H1 (cell line): ENCODE data around the gene RPS27A. TPM values are rescaled to one million over a fixed set of nuclear protein-coding genes. Genes with fewer than 3 reads are reported as not detected.

Experiments used
- CTCF ChIA-PET: fragments of 300-600 bp; sonication (Branson Sonifier 250); formaldehyde crosslinking; loops from one replicate; lab custom pipeline; 2021; ENCODE audit not compliant: partially characterized antibody; lab: Charles Lee
- POLR2A ChIA-PET: fragments of 300-600 bp; sonication (Branson Sonifier 250); formaldehyde crosslinking; loops from one replicate; lab custom pipeline; 2021; ENCODE audit warnings: inconsistent platforms; ENCODE audit not compliant: partially characterized antibody; lab: Charles Lee
- DNase-seq, 2 experiments: peaks; one replicate each; pipeline versions ENCODE4 v3.0.0 to v3.0.0-alpha.2; 2010 to 2022; ENCODE audit warnings: low spot score in 2 of 2, low read depth in 1 of 2, mixed read lengths in 1 of 2
- FAIRE-seq: peaks from 2 replicates; lab custom pipeline; 2011; peaks lifted over from hg19 to GRCh38; lab: Jason Lieb, UNC
- H2AFZ ChIP-seq: 2 replicates; pipeline ENCODE4 v1.8.1; 2012; ENCODE audit warnings: low read length, inconsistent platforms
- H2AK5ac ChIP-seq: 2 replicates; pipeline ENCODE4 v1.6.1; 2013; ENCODE audit warnings: low read depth, low read length
- H2BK120ac ChIP-seq: replicated peaks from 2 replicates; pipeline ENCODE3; 2013; ENCODE audit warnings: low read depth, low read length, inconsistent platforms
- H2BK12ac ChIP-seq: 2 replicates; pipeline ENCODE4 v1.6.1; 2013; ENCODE audit warnings: low read depth, low read length
- H2BK15ac ChIP-seq: 2 replicates; pipeline ENCODE4 v1.6.1; 2013; ENCODE audit warnings: low read length
- H2BK20ac ChIP-seq: 2 replicates; pipeline ENCODE4 v1.6.1; 2013; ENCODE audit warnings: low read length
- H2BK5ac ChIP-seq: 2 replicates; pipeline ENCODE4 v1.6.1; 2013; ENCODE audit warnings: low read depth, low read length
- H3K14ac ChIP-seq: 2 replicates; pipeline ENCODE4 v1.6.1; 2013; ENCODE audit warnings: inconsistent platforms; ENCODE audit not compliant: insufficient read length
- H3K18ac ChIP-seq: 2 replicates; pipeline ENCODE4 v1.6.1; 2013; ENCODE audit warnings: low read length; ENCODE audit errors: extremely low read depth
- H3K23ac ChIP-seq: 2 replicates; pipeline ENCODE4 v1.6.1; 2013; ENCODE audit warnings: inconsistent platforms; ENCODE audit not compliant: insufficient read length
- H3K23me2 ChIP-seq: 2 replicates; pipeline ENCODE4 v1.6.1; 2013; ENCODE audit warnings: low read depth, low read length
- H3K27ac ChIP-seq: 2 replicates; pipeline ENCODE4 v1.6.1; 2011; ENCODE audit warnings: low read depth, low read length, inconsistent platforms
- H3K27me3 ChIP-seq, 4 experiments: replicated peaks in 1 of 4; 1 replicate in 1 of 4; 2 replicates in 3 of 4; pipeline versions ENCODE4 v1.6.1 to v1.8.1; 2011 to 2013; ENCODE audit warnings: low read length in 3 of 4, mild to moderate bottlenecking in 3 of 4, inconsistent platforms in 2 of 4, mixed read lengths in 2 of 4, moderate library complexity in 1 of 4; ENCODE audit not compliant: control insufficient read depth in 3 of 4, insufficient read depth in 3 of 4; ENCODE audit errors: extremely low read depth in 1 of 4
- H3K36me3 ChIP-seq, 4 experiments: 2 replicates each; pipeline versions ENCODE4 v1.6.1 to v1.8.1; 2011 to 2013; ENCODE audit warnings: mild to moderate bottlenecking in 4 of 4, low read length in 3 of 4, moderate library complexity in 2 of 4, control low read depth in 1 of 4, inconsistent platforms in 1 of 4; ENCODE audit not compliant: insufficient read depth in 4 of 4, control insufficient read depth in 2 of 4
- H3K4ac ChIP-seq: replicated peaks from 2 replicates; pipeline ENCODE3; 2013; ENCODE audit warnings: low read length, low read depth, mixed read lengths, inconsistent platforms; ENCODE audit not compliant: insufficient read length
- H3K4me1 ChIP-seq, 4 experiments: replicated peaks in 1 of 4; 1 replicate in 1 of 4; 2 replicates in 3 of 4; pipeline versions ENCODE4 v1.6.1 to v1.8.1; 2011 to 2013; ENCODE audit warnings: low read length in 3 of 4, inconsistent platforms in 2 of 4, mixed read lengths in 1 of 4; ENCODE audit not compliant: insufficient read depth in 4 of 4, control insufficient read depth in 3 of 4
- H3K4me2 ChIP-seq, 2 experiments: 2 replicates each; pipeline versions ENCODE4 v1.6.1 to v1.8.1; 2011 to 2013; ENCODE audit warnings: low read depth in 2 of 2, low read length in 2 of 2, control low read depth in 1 of 2, inconsistent platforms in 1 of 2, mild to moderate bottlenecking in 1 of 2; ENCODE audit not compliant: insufficient read depth in 1 of 2
- H3K4me3 ChIP-seq, 4 experiments: fragments of 200-600, 300-600 bp in 1 of 4; sonication (generic), shearing (Covaris generic), sonication (Bioruptor Twin) in 1 of 4; 2 replicates each; pipeline versions ENCODE4 v1.5.1 to v1.8.1; 2011 to 2016; ENCODE audit warnings: low read length in 4 of 4, low read depth in 3 of 4, control low read depth in 2 of 4, inconsistent platforms in 2 of 4, mild to moderate bottlenecking in 2 of 4, mixed read lengths in 1 of 4, moderate library complexity in 1 of 4; ENCODE audit not compliant: insufficient read depth in 2 of 4; ENCODE audit errors: extremely low read depth in 1 of 4
- H3K56ac ChIP-seq: replicated peaks from 2 replicates; pipeline ENCODE3; 2013; ENCODE audit warnings: low read depth, mild to moderate bottlenecking, mixed read lengths, low read length, inconsistent platforms; ENCODE audit not compliant: insufficient read length
- H3K79me1 ChIP-seq: 2 replicates; pipeline ENCODE4 v1.6.1; 2013; ENCODE audit warnings: low read depth, low read length, control low read depth
- H3K79me2 ChIP-seq, 2 experiments: 2 replicates each; pipeline versions ENCODE4 v1.6.1 to v1.8.1; 2012 to 2013; ENCODE audit warnings: low read length in 2 of 2, mild to moderate bottlenecking in 2 of 2, inconsistent platforms in 1 of 2; ENCODE audit not compliant: insufficient read depth in 2 of 2, control insufficient read depth in 1 of 2
- H3K9ac ChIP-seq, 4 experiments: replicated peaks in 1 of 4; 1 replicate in 1 of 4; 2 replicates in 3 of 4; pipeline versions ENCODE4 v1.6.1 to v1.8.1; 2011 to 2013; ENCODE audit warnings: low read depth in 3 of 4, low read length in 3 of 4, control low read depth in 2 of 4, mild to moderate bottlenecking in 2 of 4, moderate library complexity in 2 of 4, inconsistent platforms in 1 of 4; ENCODE audit errors: extremely low read depth in 1 of 4
- H3K9me3 ChIP-seq, 2 experiments: 2 replicates each; pipeline versions ENCODE4 v1.6.1 to v1.8.1; 2012 to 2013; ENCODE audit warnings: mild to moderate bottlenecking in 2 of 2, moderate library complexity in 2 of 2, control low read depth in 1 of 2, inconsistent platforms in 1 of 2, low read depth in 1 of 2, low read length in 1 of 2, mixed read lengths in 1 of 2; ENCODE audit not compliant: insufficient read depth in 2 of 2
- H4K20me1 ChIP-seq, 2 experiments: replicated peaks in 1 of 2; 2 replicates each; pipeline versions ENCODE3 to v1.8.1; 2011 to 2013; ENCODE audit warnings: inconsistent platforms in 2 of 2, low read length in 2 of 2, mild to moderate bottlenecking in 1 of 2; ENCODE audit not compliant: insufficient read depth in 2 of 2, control insufficient read depth in 1 of 2
- H4K5ac ChIP-seq: 2 replicates; pipeline ENCODE4 v1.6.1; 2013; ENCODE audit warnings: low read length, low read depth, mixed read lengths, inconsistent platforms; ENCODE audit not compliant: insufficient read length
- H4K8ac ChIP-seq: 2 replicates; pipeline ENCODE4 v1.8.0; 2013; ENCODE audit warnings: mild to moderate bottlenecking, moderate library complexity, low read length, inconsistent platforms; ENCODE audit not compliant: insufficient read depth; ENCODE audit errors: extremely low read depth
- H4K91ac ChIP-seq: replicated peaks from 2 replicates; pipeline ENCODE3; 2013; ENCODE audit warnings: low read length, mixed read lengths, inconsistent platforms; ENCODE audit not compliant: insufficient read length
- EP300 ChIP-seq, 2 experiments: IDR thresholded peaks; 1 replicate in 1 of 2; 2 replicates in 1 of 2; pipeline ENCODE4 v1.6.1; 2011 to 2012; ENCODE audit warnings: low read depth in 2 of 2, low read length in 2 of 2, mild to moderate bottlenecking in 2 of 2, borderline replicate concordance in 1 of 2, inconsistent platforms in 1 of 2, moderate library complexity in 1 of 2
- RAD21 ChIP-seq, 2 experiments: IDR thresholded peaks in 1 of 2; conservative IDR thresholded peaks in 1 of 2; 2 replicates each; pipeline ENCODE4 v1.6.1; 2011; ENCODE audit warnings: low read depth in 2 of 2, low read length in 2 of 2, improper control_type of control experiment in 1 of 2, inconsistent platforms in 1 of 2, mild to moderate bottlenecking in 1 of 2, moderate library complexity in 1 of 2
- TBP ChIP-seq: IDR thresholded peaks from 2 replicates; pipeline ENCODE4 v1.6.1; 2011; ENCODE audit warnings: low read depth, low read length, improper control_type of control experiment
- WGBS, 2 experiments: shearing (Covaris generic) in 1 of 2; methylation state at CpG; one replicate each; pipeline versions ENCODE4 v1.1.6 to v1.1.7; 2013 to 2015; ENCODE audit warnings: low lambda C conversion rate in 2 of 2, mixed read lengths in 2 of 2, inconsistent platforms in 1 of 2, low coverage in 1 of 2, missing lambda C conversion rate in 1 of 2; ENCODE audit not compliant: insufficient replicate concordance in 2 of 2, insufficient coverage in 1 of 2, insufficient read length in 1 of 2; ENCODE audit errors: extremely low coverage in 1 of 2, missing lambda C conversion rate in 1 of 2; 5-methylcytosine and 5-hydroxymethylcytosine counted together
- polyA plus RNA-seq, 7 experiments: library from polyadenylated mRNA; depleted of rRNA in 3 of 7; stranded (reverse) in 5 of 7; unstranded in 2 of 7; fragments of >200 nt in 5 of 7; fragments of 200-250 nt in 2 of 7; gene quantifications; 1 replicate in 5 of 7; 2 replicates in 1 of 7; 4 replicates in 1 of 7; pipeline versions ENCODE4 v1.2.1 to v1.2.3, GENCODE V29; 2011 to 2013; ENCODE audit warnings: missing spikeins in 2 of 7, mixed read lengths in 2 of 7
- total RNA-seq: library from RNA; stranded (reverse); fragmentation: NEBNext Ultra II Directional; extraction: Animal tissue kit (Norgen Biotek cat#: 25700); gene quantifications from 2 replicates; pipeline ENCODE4 v1.2.1, GENCODE V29; 2021

RPS27A gene
- total and polyA plus RNA-seq, 2 of the 8 experiments (the other 6 are each of a cell fraction or from before 2014, with no cell fraction given): 1,431 to 1,682 TPM

DNA sequence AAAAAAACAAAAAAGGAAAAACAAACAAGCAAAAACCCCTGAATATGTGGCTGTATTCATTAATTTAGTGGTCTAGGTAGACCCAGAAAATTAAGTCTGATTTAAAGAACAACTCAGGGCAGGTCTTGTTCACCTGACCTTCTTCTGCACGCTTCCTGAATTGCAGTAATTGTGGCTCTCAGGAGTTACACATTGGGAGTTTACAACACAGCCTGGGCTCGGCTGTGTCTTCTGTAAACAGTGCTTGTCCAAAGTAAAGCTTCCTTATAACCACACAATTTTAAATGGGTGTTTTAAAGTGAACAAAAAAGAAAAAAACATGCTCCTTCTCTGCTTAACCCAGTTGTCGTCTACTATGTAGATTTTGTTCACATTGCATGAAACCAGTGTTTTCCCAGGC is 44.8 kb downstream of the RPS27A start:
- Histone ChIP-seq H2BK20ac (no peak overlapping the region), H4K8ac (no peak overlapping the region), H2BK120ac (no peak overlapping the region), H2AK5ac (no peak overlapping the region), H3K9ac (no peak overlapping the region), H3K14ac (no peak overlapping the region), H4K91ac (no peak overlapping the region), H4K5ac (no peak overlapping the region), H3K9me3 (no peaks in the 10 kb centered on the region), H3K23ac (no peak overlapping the region), H3K23me2 (peaks cover 2% of the 10 kb centered on the region; the same call in 1 of the 2 replicates), H3K4me1 (peaks cover 3 to 15% (median 5%) of the 10 kb centered on the region in 4 experiments; a peak in 5 of 7 replicates), H3K79me2 (no peaks in the 10 kb centered on the region), H2BK15ac (no peak overlapping the region), H3K4me2 (no peak overlapping the region), H2BK12ac (0 out of 2 replicates have a peak overlapping the region, but pooled peaks have one; percentile 27), H3K4ac (peak overlapping the region; percentile 94), H4K20me1 (no peaks in the 10 kb centered on the region), H2BK5ac (peak overlapping the region; percentile 24; the same call in 1 of the 2 replicates), H3K36me3 (no peaks in the 10 kb centered on the region), H3K4me3 (no peak overlapping the region), H3K27me3 (no peaks in the 10 kb centered on the region), H3K56ac (no peak overlapping the region), H2AFZ (0 out of 2 replicates have a peak overlapping the region, but pooled peaks have one; percentile 79), H3K79me1 (no peaks in the 10 kb centered on the region), H3K18ac (no peak overlapping the region; the same call in 1 of the 2 replicates), H3K27ac (no peak overlapping the region)
- WGBS, 2 experiments: 94% methylated on average over 3 of the region's 3 CpGs; no CpG with 5 or more reads in 1 of the 2 experiments
- ChIA-PET POLR2A (no interaction called here), CTCF (no interaction called here)
- no peak for DNase-seq
- no peak for FAIRE-seq
- TF ChIP-seq TBP: no peak
- TF ChIP-seq EP300 (IDR thresholded peaks at IDR 0.05; ENCODE audit: borderline replicate concordance in 1 of 2, low read depth in 2 of 2, low read length in 2 of 2): no peak
- no peak for TF ChIP-seq RAD21 (IDR thresholded peaks at IDR 0.05 in 1 of 2, conservative IDR thresholded peaks at IDR 0.05 in 1 of 2; ENCODE audit: low read depth in 2 of 2, low read length in 2 of 2)
